HEK293 (cell line): ENCODE data around the gene MRPL48.

Experiments
- EGR2 ChIP-seq: fragments of 450-650 bp; formaldehyde crosslinking; IDR thresholded peaks from 2 replicates; pipeline ENCODE4 v1.5.1; 2016; ENCODE audit warnings: low read depth, missing biosample characterization, missing genetic modification characterization
- HOXD13 ChIP-seq: sonication (generic); formaldehyde crosslinking; IDR thresholded peaks from 2 replicates; pipeline ENCODE4 v1.8.0; 2022; ENCODE audit warnings: missing genetic modification reagents, borderline replicate concordance
- KLF16 ChIP-seq: fragments of 450-650 bp; formaldehyde crosslinking; IDR thresholded peaks from 2 replicates; pipeline ENCODE4 v1.5.1; 2017; ENCODE audit warnings: missing biosample characterization, missing genetic modification characterization
- OVOL3 ChIP-seq: fragments of 450-650 bp; formaldehyde crosslinking; IDR thresholded peaks from 2 replicates; pipeline ENCODE4 v1.5.1; 2016; ENCODE audit warnings: missing biosample characterization, missing genetic modification characterization
- SCRT2 ChIP-seq: fragments of 450-650 bp; formaldehyde crosslinking; IDR thresholded peaks from 2 replicates; pipeline ENCODE4 v1.5.1; 2016; ENCODE audit warnings: missing biosample characterization, missing genetic modification characterization
- SP2 ChIP-seq: fragments of 450-650 bp; formaldehyde crosslinking; IDR thresholded peaks from 2 replicates; pipeline ENCODE4 v1.5.1; 2016; ENCODE audit warnings: missing biosample characterization, missing genetic modification characterization
- WT1 ChIP-seq: fragments of 450-650 bp; formaldehyde crosslinking; IDR thresholded peaks from 2 replicates; pipeline ENCODE4 v1.5.1; 2016; ENCODE audit warnings: missing biosample characterization, missing genetic modification characterization
- ZBTB10 ChIP-seq: fragments of 450-650 bp; formaldehyde crosslinking; IDR thresholded peaks from 2 replicates; pipeline ENCODE4 v1.5.1; 2016; ENCODE audit warnings: missing biosample characterization, missing genetic modification characterization
- ZNF112 ChIP-seq: fragments of 450-650 bp; formaldehyde crosslinking; IDR thresholded peaks from 2 replicates; pipeline ENCODE4 v1.5.0; 2017; ENCODE audit warnings: missing biosample characterization, missing genetic modification characterization
- ZNF146 ChIP-seq: fragments of 450-650 bp; formaldehyde crosslinking; IDR thresholded peaks from 2 replicates; pipeline ENCODE4 v1.5.1; 2016; ENCODE audit warnings: missing biosample characterization, missing genetic modification characterization
- ZNF155 ChIP-seq: fragments of 450-650 bp; formaldehyde crosslinking; IDR thresholded peaks from 2 replicates; pipeline ENCODE4 v1.5.1; 2016; ENCODE audit warnings: missing biosample characterization, missing genetic modification characterization
- ZNF157 ChIP-seq: fragments of 450-650 bp; formaldehyde crosslinking; IDR thresholded peaks from 2 replicates; pipeline ENCODE4 v1.5.1; 2016; ENCODE audit warnings: missing biosample characterization, missing genetic modification characterization
- ZNF223 ChIP-seq: fragments of 450-650 bp; formaldehyde crosslinking; IDR thresholded peaks from 2 replicates; pipeline ENCODE4 v1.5.1; 2016; ENCODE audit warnings: missing biosample characterization, missing genetic modification characterization
- ZNF423 ChIP-seq: fragments of 450-650 bp; formaldehyde crosslinking; IDR thresholded peaks from 2 replicates; pipeline ENCODE4 v1.5.1; 2016; ENCODE audit warnings: missing biosample characterization, missing genetic modification characterization
- ZNF426 ChIP-seq: fragments of 450-650 bp; formaldehyde crosslinking; IDR thresholded peaks from 2 replicates; pipeline ENCODE4 v1.5.1; 2017; ENCODE audit warnings: missing biosample characterization, missing genetic modification characterization, mild to moderate bottlenecking, inconsistent platforms, moderate library complexity
- ZNF433 ChIP-seq: fragments of 450-650 bp; formaldehyde crosslinking; IDR thresholded peaks from 2 replicates; pipeline ENCODE4 v1.5.1; 2016; ENCODE audit warnings: missing biosample characterization, missing genetic modification characterization, low read depth
- ZNF629 ChIP-seq: fragments of 450-650 bp; formaldehyde crosslinking; IDR thresholded peaks from 2 replicates; pipeline ENCODE4 v1.5.1; 2017; ENCODE audit warnings: missing biosample characterization, missing genetic modification characterization
- ZNF658 ChIP-seq: fragments of 450-650 bp; formaldehyde crosslinking; IDR thresholded peaks from 2 replicates; pipeline ENCODE4; 2016; ENCODE audit warnings: missing biosample characterization, missing genetic modification characterization
- ZNF777 ChIP-seq: fragments of 450-650 bp; formaldehyde crosslinking; IDR thresholded peaks from 2 replicates; pipeline ENCODE4 v1.5.1; 2017; ENCODE audit warnings: missing biosample characterization, missing genetic modification characterization, borderline replicate concordance
- ZSCAN23 ChIP-seq: fragments of 450-650 bp; formaldehyde crosslinking; IDR thresholded peaks from 2 replicates; pipeline ENCODE4 v1.5.1; 2016; ENCODE audit warnings: missing biosample characterization, missing genetic modification characterization
- TF ChIP-seq, protein P1 (sequence below): fragments of 450-650 bp; formaldehyde crosslinking; IDR thresholded peaks from 2 replicates; pipeline ENCODE4 v1.5.1; 2016; ENCODE audit warnings: missing biosample characterization, missing genetic modification characterization
- TF ChIP-seq, protein P2 (sequence below): fragments of 450-650 bp; formaldehyde crosslinking; IDR thresholded peaks from 2 replicates; pipeline ENCODE4 v1.5.0; 2017; ENCODE audit warnings: missing biosample characterization, missing genetic modification characterization, borderline replicate concordance
- TF ChIP-seq, protein P3 (sequence below): fragments of 450-650 bp; formaldehyde crosslinking; IDR thresholded peaks from 2 replicates; pipeline ENCODE4 v1.5.1; 2016; ENCODE audit warnings: missing biosample characterization, missing genetic modification characterization

Gene MRPL48

GRCh38 chr11:73787643-73788558, at the start of gene MRPL48 (continued):
- TF ChIP-seq ZNF423 (no peak), ZSCAN23 (tag by site-specific recombination) (peak; percentile 77), WT1 (tag by site-specific recombination) (peak; percentile 28; the same call in 1 of the 2 replicates), ZNF223 (tag by site-specific recombination) (no peak), ZBTB10 (peak; percentile 85), OVOL3 (tag by site-specific recombination) (peak; percentile 72; the same call in 1 of the 2 replicates), ZNF777 (tag by site-specific recombination) (peak; percentile 82; the same call in 1 of the 2 replicates), ZNF426 (tag by site-specific recombination) (no peak), EGR2 (tag by site-specific recombination) (no peak), ZNF155 (tag by site-specific recombination) (no peak), ZNF146 (tag by site-specific recombination) (peak; percentile 68), ZNF157 (tag by site-specific recombination) (no peak), SP2 (peak; percentile 69), ZNF112 (no peak), HOXD13 (CRISPR knock-in tag) (no peak; the same call in 1 of the 2 replicates), ZNF433 (no peak), ZNF658 (tag by site-specific recombination) (no peak), KLF16 (tag by site-specific recombination) (peak; percentile 96), SCRT2 (tag by site-specific recombination) (peak; percentile 19; the same call in 1 of the 2 replicates), ZNF629 (tag by site-specific recombination) (peak; percentile 84)
- TF ChIP-seq, protein P1, sequence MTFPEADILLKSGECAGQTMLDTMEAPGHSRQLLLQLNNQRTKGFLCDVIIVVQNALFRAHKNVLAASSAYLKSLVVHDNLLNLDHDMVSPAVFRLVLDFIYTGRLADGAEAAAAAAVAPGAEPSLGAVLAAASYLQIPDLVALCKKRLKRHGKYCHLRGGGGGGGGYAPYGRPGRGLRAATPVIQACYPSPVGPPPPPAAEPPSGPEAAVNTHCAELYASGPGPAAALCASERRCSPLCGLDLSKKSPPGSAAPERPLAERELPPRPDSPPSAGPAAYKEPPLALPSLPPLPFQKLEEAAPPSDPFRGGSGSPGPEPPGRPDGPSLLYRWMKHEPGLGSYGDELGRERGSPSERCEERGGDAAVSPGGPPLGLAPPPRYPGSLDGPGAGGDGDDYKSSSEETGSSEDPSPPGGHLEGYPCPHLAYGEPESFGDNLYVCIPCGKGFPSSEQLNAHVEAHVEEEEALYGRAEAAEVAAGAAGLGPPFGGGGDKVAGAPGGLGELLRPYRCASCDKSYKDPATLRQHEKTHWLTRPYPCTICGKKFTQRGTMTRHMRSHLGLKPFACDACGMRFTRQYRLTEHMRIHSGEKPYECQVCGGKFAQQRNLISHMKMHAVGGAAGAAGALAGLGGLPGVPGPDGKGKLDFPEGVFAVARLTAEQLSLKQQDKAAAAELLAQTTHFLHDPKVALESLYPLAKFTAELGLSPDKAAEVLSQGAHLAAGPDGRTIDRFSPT (tag by site-specific recombination): peak; percentile 52; the same call in 1 of the 2 replicates
- TF ChIP-seq, protein P2, sequence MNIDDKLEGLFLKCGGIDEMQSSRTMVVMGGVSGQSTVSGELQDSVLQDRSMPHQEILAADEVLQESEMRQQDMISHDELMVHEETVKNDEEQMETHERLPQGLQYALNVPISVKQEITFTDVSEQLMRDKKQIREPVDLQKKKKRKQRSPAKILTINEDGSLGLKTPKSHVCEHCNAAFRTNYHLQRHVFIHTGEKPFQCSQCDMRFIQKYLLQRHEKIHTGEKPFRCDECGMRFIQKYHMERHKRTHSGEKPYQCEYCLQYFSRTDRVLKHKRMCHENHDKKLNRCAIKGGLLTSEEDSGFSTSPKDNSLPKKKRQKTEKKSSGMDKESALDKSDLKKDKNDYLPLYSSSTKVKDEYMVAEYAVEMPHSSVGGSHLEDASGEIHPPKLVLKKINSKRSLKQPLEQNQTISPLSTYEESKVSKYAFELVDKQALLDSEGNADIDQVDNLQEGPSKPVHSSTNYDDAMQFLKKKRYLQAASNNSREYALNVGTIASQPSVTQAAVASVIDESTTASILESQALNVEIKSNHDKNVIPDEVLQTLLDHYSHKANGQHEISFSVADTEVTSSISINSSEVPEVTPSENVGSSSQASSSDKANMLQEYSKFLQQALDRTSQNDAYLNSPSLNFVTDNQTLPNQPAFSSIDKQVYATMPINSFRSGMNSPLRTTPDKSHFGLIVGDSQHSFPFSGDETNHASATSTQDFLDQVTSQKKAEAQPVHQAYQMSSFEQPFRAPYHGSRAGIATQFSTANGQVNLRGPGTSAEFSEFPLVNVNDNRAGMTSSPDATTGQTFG (tag by site-specific recombination): no peak
- TF ChIP-seq, protein P3, sequence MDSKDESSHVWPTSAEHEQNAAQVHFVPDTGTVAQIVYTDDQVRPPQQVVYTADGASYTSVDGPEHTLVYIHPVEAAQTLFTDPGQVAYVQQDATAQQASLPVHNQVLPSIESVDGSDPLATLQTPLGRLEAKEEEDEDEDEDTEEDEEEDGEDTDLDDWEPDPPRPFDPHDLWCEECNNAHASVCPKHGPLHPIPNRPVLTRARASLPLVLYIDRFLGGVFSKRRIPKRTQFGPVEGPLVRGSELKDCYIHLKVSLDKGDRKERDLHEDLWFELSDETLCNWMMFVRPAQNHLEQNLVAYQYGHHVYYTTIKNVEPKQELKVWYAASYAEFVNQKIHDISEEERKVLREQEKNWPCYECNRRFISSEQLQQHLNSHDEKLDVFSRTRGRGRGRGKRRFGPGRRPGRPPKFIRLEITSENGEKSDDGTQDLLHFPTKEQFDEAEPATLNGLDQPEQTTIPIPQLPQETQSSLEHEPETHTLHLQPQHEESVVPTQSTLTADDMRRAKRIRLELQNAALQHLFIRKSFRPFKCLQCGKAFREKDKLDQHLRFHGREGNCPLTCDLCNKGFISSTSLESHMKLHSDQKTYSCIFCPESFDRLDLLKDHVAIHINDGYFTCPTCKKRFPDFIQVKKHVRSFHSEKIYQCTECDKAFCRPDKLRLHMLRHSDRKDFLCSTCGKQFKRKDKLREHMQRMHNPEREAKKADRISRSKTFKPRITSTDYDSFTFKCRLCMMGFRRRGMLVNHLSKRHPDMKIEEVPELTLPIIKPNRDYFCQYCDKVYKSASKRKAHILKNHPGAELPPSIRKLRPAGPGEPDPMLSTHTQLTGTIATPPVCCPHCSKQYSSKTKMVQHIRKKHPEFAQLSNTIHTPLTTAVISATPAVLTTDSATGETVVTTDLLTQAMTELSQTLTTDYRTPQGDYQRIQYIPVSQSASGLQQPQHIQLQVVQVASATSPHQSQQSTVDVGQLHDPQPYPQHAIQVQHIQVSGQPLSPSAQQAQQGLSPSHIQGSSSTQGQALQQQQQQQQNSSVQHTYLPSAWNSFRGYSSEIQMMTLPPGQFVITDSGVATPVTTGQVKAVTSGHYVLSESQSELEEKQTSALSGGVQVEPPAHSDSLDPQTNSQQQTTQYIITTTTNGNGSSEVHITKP (tag by site-specific recombination): peak; percentile 41
